ENCODE measurements around the gene DEPDC5.
"Not testable (repeated sequence)": the region's sequence is repeated elsewhere in the genome, so short reads cannot be mapped to it uniquely, and the experiment has no call there.

Gene DEPDC5

DNA sequence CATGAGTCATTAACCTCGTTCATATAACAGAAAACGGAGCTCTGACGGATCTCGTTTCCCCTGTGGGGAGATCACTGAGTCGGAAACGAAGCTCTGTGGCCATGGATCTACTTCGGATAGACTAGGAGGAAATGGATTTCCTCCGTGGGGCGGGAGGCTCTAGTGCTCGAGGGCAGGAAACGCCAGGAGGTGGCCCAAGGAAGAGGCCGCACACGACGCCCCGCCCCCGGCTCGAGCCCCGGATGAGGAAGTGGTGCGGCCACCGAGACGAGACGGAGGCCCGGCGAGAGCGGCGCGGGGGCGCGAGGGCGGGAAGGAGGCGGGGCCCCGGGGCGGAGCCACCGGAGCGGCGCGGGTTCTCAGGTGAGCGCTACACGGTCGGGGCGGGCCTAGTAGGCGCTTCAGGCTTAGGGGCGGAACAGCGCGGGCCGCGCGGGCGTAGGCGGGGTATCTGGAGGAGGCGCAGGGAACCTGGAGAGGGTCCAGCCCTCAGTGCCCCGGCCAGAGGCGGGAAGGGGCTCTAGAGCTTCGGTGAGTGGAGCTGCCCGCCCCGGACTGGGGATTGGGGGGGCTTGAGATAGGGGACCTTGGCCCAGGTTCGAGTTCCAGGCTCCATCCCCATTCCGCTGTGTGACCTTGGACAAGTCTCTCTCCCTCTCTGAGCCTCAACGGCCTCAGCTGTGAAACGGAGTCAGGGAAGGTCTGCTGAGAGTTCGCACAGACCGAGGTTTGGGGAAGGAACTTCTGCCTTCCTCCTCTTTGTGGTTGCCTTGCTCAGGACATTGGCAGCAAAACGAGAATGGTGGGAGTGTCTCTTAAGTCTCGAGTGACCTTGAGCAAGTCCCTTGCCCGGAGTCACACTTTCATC, at the start of gene DEPDC5:
DEPDC5 (plus strand) TSS at position 386 of the 868 bp plus-strand sequence. CDS start 903 bp downstream, outside the sequence.
- peak; percentile 98 for DNase-seq (ENCODE audit: low spot score)

DNA sequence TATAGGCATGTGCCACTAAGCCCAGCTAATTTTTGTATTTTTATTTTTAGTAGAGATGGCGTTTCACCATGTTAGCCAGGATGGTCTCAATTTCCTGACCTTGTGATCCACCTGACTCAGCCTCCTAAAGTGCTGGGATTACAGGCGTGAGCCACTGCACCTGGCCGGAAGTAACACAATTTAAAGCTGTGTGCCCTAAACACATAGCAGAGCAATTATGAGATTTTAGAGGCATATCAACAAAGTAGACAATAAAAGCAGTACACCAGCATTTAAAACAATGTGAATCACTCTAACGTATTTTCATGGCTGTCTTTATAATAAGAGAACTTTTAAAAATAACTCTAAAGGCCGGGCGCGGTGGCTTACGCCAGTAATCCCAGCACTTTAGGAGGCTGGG, 46.3 kb upstream of the DEPDC5 start:
- no peak for DNase-seq (ENCODE audit: low spot score)

GRCh38 chr22:31711226-31711625, 42.6 kb upstream of the DEPDC5 start:
- DNase-seq (ENCODE audit: low spot score), result not testable (repeated sequence)

GRCh38 chr22:31715147-31715778, 38.6 kb upstream of the DEPDC5 start:
- DNase-seq (ENCODE audit: low spot score), result no peak

GRCh38 chr22:31719850-31720471, 33.9 kb upstream of the DEPDC5 start:
- no peak for DNase-seq (ENCODE audit: low spot score)

- DNase-seq (ENCODE audit: low spot score), result no peak
Observed at GRCh38 chr22:31723723-31724122, 30.1 kb upstream of the DEPDC5 start.

DNA sequence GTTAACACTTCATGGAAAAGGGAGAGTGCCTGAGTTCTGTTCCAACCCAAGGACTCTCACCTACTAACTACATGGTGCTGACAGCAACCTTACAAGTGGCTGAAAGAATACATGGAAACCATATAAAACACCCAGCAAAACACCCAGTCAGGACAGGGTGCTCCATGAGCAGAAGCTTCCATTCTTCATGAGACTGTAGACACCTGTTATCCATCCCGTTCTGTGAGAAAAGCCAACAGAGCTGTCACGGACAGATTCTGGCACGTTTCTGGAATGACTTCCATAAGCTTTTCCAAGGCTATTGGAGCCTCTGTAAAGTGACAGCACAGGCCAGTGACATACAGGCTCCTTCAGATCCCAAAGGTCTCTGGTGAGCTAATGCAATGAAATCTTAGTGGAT, 27.1 kb upstream of the DEPDC5 start:
- DNase-seq (ENCODE audit: low spot score), result no peak

- no peak for DNase-seq (ENCODE audit: low spot score)
Observed at GRCh38 chr22:31728857-31729256, 25.0 kb upstream of the DEPDC5 start.

- no peak for DNase-seq (ENCODE audit: low spot score)
Observed at GRCh38 chr22:31730344-31730711, 23.5 kb upstream of the DEPDC5 start.

DNA sequence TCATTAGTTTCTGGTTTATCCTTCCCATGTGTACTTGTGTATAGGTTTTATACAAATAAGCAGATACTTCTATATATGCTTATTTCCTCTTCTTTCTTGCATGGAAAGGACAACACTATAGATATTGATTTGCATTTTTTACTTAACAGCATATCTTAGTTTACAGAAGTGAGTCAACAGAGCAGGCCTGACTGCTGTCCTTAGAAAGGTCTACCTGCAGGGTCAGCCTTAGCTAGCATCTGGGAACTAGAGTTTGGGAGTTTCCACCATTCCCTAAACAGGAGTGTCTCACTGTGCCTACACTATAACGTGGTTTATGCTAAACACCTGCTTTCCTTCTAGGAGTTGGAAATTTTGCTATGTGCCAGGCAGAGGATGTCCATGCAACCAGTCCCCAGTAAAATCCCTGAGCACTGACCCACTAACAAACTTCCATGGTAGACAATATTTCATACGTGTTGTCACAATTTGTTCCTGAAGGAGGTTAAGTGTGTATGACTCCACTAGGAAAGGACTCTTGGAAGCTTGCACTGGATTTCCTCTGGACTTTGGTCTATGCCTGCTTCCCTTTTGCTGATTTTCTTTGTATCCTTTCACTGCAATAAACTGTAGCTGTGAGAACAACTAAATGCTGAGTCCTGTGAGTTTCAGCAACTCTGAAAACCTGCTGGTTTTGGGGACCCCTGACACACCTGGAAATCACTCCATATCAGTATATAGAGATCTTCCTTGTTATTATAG, 21.6 kb upstream of the DEPDC5 start:
- no peak for DNase-seq (ENCODE audit: low spot score)

GRCh38 chr22:31733580-31734079, 20.2 kb upstream of the DEPDC5 start:
- no peak for DNase-seq (ENCODE audit: low spot score)

DNA sequence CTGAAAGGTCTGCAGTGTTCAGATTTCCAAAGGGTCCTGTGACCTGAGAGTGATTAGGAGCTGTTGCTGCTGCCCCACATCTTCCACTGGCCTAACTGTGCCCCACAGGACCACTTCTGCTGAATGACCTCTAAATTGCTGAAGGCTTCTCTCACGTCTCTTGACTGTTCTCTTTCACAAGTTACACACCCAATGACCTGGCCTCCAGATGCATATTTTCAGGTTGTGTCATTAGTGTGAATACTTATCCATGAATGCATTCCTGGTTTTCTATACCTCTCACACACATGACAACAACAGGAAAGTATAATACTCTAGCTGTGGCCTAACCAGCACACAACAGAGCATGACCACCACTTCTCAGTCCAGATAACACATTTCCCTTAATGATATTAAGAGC, 19.3 kb upstream of the DEPDC5 start:
- DNase-seq (ENCODE audit: low spot score), result peak; percentile 52

DNA sequence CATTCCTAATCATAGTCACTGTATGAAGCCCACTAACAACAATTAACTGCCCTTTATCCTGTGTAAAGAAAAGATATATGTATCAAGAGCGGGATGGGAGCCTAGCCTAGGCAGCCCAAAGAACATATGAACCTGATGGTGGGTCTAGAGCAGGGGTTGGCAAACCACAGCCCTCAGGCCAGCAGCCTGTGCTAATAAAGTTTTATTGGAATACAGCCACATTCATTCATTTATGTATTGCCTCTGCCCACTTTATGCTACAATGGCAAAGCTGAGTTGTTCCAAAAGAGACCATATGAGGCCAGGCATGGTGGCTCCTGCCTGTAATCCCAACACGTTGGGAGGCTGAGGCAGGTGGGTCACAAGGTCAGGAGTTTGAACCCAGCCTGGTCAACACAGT, 17.4 kb upstream of the DEPDC5 start:
- DNase-seq (ENCODE audit: low spot score), result no peak

DNA sequence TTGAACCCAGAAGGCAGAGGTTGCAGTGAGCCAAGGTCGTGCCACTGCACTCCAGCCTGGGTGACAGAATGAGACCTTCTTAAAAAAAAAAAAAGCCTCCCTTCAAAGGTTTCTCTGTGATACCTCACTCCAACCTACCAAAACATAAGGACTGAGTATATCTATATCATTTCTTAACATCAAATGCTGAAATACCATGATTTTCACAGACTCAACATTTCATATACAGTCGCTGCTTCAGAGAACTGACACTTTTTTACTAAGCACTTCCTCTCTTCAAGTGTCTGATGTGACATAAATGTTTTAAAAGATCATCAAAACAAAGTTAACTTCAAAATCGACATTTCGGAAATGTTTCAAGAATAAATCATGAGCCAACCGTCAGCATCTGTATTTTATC, 15.9 kb upstream of the DEPDC5 start:
- DNase-seq (ENCODE audit: low spot score), result no peak

DNA sequence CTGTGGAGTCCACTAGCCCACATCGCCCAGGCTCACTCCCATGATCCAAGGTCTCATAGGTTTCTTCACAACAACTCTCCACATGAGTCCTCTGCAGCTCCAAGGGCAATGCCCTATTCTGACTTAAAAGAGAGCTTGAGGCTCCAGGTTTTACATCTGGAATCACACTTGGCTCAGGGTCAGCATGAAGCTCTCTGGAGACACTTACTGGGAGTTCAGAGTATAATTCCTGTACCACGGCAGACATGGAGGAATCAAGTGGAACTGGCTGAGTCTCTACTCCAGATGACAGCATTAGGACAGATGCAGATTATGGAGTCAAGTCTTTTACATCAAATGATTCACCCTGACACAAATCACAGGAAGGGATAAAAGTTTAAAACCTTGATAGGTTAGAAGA, 15.3 kb upstream of the DEPDC5 start:
- no peak for DNase-seq (ENCODE audit: low spot score)

DNA sequence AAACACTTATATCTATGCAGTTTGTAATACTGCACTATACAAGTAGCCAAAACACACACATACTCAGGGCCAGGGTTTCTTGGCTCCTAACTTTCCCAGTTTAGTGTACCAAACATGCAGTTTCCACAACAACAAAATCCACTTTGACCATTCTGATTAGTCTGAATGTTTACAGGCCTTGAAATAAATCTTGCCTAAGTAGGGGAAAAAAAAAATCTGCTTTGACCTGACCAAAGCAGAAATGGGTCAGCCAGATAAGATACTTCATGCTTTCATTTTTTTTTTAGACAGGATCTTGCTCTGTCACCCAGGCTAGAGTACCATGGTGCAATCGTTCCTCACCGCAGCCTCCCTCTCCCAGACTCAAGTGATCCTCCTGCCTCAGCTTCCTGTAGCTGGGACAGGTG, 14.0 kb upstream of the DEPDC5 start:
- DNase-seq (ENCODE audit: low spot score), result no peak

DNA sequence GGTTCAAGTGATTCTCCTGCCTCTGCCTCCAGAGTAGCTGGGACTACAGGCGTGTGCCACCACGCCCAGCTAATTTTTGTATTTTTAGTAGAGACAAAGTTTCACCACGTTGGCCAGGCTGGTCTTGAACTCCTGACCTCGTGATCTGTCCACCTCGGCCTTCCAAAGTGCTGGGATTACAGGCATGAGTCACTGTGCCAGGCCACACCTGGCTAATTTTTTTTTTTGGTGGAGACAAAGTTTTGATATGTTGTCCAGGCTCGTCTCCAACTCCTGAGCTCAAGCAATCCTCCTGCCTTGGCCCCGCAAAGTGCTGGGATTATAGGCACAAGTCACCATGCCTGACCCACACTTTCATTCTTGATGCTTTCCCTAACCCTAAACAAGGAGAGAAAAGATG, 13.5 kb upstream of the DEPDC5 start:
- DNase-seq (ENCODE audit: low spot score), result not testable (repeated sequence)

DNA sequence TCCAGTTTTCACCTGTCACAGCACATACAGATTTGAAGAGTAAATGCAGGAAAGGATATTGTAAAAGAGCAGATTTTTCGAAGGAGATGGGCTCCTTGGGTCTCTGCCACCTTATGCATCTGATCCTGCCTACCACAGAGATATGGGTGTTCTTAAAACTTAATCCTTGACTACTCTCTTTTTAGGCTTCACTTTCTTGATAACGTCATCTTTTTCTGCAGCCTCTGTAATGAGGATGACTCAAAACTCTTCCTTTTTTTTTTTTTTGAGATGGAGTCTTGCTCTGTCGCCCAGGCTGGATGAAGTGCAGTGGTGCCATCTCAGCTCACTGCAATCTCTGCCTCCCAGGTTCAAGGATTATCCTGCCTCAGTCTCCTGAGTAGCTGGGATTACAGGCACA, 11.7 kb upstream of the DEPDC5 start:
- DNase-seq (ENCODE audit: low spot score), result no peak

GRCh38 chr22:31742682-31743081, 11.1 kb upstream of the DEPDC5 start:
- DNase-seq (ENCODE audit: low spot score), result no peak

DNA sequence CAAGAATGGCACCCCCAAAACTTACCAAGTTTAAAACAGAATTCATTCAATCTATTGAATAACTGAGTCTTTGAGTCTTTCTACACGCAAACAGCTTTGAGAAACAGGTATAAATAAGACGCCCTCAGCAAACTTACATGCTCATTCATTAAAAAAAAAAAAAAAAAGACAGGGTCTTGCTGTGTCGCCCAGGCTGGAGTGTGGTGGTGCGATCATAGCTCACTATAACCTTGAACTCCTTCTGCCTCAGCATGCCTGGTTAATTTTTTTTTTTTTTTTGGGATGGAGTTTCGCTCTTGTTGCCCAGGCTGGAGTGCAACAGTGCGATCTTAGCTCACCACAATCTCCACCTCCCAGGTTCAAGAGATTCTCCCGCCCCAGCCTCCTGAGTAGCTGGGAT, 9.9 kb upstream of the DEPDC5 start:
- no peak for DNase-seq (ENCODE audit: low spot score)

GRCh38 chr22:31747441-31747840, 6.4 kb upstream of the DEPDC5 start:
- DNase-seq (ENCODE audit: low spot score), result no peak

- DNase-seq (ENCODE audit: low spot score), result no peak
Observed at GRCh38 chr22:31748490-31748889, 5.3 kb upstream of the DEPDC5 start.
